OCI-LY7 (cell line): Measurements from ENCODE around the gene LGALS1.

ENCODE experiments used
- EZH2phosphoT487 ChIP-seq: fragments of 200-600 bp; sonication (generic); IDR thresholded peaks from 2 replicates; pipeline ENCODE4 v1.6.1; 2018; ENCODE audit warnings: low read depth, borderline replicate concordance, mild to moderate bottlenecking, mixed run types, antibody characterized with exemption, low read length, moderate library complexity, mixed read lengths
- TF ChIP-seq, protein P1 (sequence below): fragments of 200-600 bp; sonication (generic); conservative IDR thresholded peaks from 2 replicates; pipeline ENCODE4 v1.5.1; 2014; ENCODE audit warnings: mild to moderate bottlenecking, antibody characterized with exemption, low read length, moderate library complexity, mixed read lengths

DNA sequence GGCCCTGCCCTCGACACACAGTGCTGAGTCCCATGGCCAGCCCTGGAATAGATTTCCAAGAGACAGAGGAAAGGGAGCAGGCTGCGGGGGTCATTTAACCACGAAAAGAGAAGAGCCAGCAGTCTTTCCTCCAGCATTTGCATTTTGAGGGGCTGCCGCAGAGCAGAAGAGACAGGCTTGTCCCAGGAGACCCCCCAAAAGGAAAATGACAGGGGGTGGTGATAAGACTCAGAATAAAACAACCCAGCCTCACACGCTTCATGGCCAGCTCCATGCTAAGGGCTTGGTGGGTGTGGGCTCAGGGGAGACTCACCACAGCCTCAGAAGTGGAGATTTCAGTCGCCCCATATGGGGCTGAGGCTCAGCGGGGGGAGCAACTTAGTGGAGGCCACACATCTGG is 38.3 kb downstream of the LGALS1 start:
- TF ChIP-seq, protein P1, sequence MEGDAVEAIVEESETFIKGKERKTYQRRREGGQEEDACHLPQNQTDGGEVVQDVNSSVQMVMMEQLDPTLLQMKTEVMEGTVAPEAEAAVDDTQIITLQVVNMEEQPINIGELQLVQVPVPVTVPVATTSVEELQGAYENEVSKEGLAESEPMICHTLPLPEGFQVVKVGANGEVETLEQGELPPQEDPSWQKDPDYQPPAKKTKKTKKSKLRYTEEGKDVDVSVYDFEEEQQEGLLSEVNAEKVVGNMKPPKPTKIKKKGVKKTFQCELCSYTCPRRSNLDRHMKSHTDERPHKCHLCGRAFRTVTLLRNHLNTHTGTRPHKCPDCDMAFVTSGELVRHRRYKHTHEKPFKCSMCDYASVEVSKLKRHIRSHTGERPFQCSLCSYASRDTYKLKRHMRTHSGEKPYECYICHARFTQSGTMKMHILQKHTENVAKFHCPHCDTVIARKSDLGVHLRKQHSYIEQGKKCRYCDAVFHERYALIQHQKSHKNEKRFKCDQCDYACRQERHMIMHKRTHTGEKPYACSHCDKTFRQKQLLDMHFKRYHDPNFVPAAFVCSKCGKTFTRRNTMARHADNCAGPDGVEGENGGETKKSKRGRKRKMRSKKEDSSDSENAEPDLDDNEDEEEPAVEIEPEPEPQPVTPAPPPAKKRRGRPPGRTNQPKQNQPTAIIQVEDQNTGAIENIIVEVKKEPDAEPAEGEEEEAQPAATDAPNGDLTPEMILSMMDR, result no peak
- no peak for TF ChIP-seq EZH2phosphoT487
